GM21390 (cell line): Measurements from ENCODE around the gene AFG3L2.

Experiments used
- ATAC-seq: cut with Tn5 transposase; IDR thresholded peaks from one replicate; pipeline ENCODE4 v1.9.1; 2021; ENCODE audit not compliant: unreplicated experiment

The AFG3L2 gene

DNA sequence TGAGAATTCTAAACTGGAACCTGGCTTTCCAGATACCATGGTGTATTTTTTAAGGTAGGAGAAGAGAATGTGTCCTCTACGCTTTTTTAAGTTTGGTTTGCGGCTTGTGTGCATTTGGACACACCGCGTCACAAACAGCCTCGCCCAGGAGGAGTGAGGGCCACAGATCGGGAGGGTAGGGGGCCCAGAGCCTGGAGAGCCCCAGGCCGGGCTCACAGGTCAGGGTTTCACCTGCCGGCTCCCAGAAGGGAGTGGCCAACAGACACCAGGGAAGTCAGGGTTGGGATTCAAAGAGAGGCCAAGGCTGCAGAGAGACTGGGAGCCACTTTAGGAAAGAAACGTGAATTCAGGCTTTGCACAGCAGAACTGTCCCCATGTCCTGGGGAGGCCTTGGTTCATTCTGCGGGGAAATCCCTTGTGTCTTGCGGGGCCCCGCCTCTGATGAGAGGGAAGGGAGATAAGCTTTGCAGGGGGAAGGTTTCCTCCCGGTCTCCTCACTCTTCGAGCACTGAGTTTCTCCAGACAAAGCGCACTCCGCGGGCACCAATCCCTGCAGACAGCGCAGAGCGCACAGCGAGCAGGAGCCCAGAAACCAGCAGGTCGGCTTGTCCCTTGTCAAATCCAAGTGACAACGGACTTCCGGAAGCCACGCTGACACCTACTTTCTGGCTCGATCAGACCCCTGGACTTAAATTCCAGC, 70.9 kb downstream of the AFG3L2 start:
- ATAC-seq = no peak

DNA sequence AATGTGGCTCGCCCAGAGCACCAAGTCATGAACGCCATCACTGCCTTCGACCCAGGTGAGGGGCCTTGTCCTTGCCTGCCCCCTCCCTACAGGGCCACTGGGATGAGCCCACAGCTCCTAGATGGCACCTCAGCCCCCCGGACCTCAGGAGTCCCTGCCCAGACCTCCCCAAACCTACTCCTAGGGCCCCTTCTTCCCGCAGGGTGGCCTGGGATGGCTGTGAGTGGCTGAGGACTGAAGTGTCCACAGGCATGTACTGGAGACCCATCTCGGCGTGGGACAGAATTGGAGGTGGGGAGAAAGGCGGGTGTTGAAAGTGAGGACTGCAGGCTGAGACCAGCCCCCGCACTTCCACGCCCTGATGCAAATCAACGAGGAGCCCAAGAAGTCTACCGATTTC, 71.8 kb downstream of the AFG3L2 start:
- ATAC-seq = no peak

DNA sequence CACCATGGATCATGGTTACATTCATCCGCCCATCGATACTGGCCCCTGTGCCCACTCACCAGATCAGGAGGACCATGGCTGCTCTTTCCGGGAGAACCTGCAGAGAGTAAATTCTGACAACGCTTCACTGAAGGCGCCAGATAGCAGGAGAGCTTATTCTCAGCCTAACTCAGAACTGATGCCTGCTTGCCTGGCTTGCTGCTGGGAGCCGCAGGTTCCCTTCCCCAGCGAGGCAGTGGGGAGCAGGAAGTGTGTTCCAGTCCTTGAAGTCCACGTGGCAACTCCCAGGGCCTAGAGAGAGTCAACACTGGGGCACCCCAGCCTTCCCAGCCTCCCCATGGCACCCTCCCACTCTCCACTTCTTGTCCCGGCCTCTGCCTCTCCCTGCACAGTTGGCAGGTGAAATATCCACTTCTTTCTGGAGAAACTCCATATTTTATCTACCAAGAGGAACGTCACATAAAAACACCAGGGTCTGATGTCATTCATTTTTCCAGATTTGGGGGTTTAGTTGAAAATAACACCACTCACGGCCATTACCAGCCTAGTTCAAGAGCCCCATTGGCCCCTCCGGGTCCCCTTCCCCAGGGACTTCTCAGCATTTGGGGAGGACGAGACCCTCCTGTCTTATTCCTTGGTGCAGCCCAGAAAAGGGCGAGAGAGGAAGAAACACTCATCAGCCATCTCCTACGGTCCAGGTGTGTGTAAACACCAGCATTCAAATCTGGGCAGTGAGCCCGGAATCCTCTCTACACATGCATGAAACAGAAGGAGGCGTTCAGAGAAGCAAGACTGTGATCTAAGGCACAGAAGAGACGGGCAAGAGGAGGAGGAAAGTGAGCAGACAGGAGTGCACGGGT, 72.4 kb downstream of the AFG3L2 start:
- ATAC-seq = no peak

DNA sequence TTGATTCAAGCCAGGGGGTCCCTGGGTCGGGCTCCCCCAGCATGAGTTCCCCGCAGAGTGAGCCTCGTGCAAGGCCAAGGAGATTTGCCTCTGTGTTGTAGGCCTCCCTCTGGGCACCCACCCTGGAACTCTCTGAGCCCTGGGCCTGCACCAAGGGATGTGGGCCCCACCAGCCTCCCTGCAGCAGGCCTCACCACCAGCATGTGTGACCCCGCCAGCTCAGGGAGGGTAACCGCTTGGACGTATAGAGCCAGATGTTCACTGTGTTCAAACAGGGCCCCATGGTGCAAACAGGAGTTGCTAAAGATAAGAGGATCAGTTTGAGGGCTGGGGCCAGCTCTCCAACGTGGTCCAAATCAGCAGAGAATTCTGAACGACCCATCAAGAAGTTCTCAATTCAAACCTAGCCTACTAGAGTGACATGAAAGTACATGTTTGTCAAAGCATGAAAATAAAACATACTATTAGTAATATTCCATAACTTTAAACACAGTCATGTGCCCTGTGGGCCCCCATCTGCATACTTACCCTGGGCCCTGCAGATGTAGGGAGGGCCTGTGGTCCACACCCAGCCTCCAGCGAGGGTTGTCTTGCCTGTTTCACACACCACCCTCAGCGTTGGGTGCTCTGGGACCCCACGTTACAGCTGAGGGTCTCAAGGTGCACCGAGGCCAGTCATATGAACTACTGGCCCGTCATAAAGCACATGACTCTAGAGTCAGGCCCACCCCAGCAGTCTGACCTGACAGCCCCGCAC, 74.5 kb downstream of the AFG3L2 start:
- no peak for ATAC-seq

DNA sequence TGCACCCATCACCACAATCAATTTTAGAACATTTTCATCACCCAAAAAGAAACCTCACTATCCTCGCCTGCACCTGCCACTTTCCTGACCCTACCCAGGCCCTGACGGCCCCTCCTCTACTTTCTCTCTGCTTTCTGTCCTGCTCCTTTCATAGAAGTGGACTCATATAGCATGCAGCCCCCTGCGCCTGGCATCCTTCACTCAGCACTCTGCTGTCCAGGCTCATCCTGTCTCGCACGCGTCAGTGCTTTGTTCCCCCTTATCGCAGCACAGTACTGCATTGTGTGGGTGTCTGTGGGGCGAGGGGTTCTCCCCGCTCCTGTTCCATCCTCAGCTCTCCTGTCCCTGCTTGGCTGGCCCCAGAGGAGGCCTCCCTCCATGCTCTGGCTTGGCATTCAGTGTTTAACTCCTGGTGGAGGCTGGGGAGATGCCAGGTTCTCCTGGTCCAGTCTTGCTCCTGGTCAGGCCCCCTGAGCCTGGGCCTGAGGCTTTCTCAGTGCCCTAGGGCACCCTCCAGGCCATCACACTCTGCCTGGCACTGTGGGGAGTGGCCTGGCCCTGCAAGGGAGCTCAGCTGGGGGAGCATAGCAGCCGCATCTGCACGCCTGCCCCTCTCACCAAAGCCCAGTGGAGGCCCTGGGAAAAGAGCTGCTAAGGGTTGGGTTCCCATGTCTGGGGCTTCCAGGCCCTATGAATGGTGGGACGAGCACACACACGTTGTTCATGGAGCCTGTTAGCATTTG, 75.6 kb downstream of the AFG3L2 start:
- ATAC-seq = no peak

DNA sequence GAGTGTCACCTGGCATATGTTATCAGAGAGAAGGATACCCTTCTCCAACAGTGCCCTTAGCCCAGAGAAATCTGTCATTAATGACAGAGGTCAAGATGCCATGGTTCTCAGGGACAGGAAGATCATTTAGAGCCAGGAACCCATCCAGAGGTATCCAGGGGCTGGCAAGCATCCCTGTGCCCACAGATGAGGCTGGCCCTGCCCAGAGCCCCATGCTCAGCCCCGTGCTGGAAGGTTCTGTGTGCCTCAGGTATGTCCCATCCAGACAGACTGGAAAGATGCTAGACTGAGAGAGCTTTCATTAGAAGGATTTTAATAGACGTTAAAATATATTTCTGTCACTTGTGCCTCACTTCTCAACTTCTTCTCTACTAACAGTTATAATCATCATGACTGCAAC, 77.2 kb downstream of the AFG3L2 start:
- ATAC-seq = no peak

DNA sequence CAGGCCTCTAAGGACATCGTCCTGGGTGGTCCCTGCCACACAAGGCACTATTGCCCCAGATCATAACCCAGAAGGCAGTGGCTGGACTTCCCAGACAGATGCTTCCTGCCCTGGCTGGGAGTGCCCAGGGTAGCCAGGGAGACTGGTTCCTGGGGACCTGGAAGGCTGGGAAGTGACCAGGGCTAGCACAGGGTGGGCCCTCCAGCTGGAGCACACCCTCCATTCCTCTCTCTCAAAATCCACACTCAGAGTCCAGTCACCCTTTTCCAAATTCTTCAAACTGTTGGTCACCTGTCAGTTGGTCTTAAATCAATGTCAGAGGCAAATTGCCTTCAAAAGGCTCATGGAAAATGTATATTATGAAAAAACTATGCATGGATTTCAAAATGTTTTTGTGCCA, 80.6 kb downstream of the AFG3L2 start:
- no peak for ATAC-seq

DNA sequence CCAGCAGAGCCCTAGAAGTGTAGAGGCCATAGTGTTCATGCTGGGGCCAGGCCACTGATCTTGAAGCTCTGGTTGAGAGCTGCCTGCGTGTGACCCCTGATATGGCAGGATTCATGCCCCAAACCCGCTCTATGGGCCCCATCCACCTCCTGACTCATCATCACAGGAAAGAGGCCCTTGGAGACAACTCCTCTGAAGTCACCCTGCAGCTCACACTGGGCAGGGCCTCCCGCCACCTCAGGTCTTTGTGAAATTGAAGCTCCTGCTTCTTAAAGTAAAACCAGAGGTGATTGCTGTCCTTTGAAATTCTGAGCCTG, 81.0 kb downstream of the AFG3L2 start:
- no peak for ATAC-seq

DNA sequence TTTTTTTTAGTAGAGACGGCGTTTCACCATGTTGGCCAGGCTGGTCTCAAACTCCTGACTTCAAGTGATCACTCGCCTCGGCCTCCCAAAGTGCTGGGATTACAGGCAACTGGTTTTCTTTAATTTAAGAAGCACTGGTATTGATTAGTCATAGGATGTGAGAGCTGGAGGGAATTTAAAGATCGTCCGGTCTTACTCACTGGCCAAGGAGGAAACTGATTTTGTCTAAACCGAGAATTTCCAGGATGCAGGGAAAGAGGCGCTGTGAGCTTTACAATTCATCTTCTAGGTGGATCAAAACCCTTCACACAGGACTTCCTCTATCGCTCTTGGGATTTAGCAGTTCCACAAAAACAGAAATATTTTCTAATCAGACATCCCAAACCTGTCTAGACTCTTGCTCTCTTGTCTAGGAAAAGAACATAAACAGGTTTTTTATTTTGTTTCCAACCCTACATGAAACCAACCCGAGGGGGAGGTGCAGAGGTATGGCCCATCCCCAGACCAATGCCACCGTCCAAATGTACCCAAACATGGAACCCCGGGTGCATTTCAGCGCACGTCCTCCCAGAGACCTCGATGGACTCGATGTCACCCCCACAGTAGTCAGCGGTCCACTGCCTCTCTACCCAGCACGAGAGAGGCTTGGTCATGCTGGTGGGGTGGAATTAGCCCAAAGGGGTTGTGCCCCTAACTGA, 81.5 kb downstream of the AFG3L2 start:
- no peak for ATAC-seq

DNA sequence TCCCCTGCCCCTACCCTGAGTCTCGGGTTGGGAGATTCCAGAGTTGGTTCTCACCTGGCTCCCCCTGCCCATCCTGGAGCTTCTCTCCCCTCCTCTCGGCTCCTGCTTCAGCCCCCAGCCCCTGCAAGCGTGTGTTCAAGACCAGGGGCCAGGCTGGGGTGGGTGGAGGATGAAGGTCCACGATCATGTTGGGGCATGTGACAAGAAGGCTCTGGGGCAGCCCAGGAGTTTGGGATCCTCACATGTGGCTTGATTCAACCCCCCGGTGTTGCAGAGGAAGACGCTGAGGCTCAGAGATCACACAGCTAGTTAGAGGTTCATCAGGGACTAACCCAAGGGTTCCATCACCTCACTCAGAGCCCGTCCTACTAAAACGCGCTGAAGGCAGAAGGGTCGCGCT, 83.2 kb downstream of the AFG3L2 start:
- no peak for ATAC-seq

DNA sequence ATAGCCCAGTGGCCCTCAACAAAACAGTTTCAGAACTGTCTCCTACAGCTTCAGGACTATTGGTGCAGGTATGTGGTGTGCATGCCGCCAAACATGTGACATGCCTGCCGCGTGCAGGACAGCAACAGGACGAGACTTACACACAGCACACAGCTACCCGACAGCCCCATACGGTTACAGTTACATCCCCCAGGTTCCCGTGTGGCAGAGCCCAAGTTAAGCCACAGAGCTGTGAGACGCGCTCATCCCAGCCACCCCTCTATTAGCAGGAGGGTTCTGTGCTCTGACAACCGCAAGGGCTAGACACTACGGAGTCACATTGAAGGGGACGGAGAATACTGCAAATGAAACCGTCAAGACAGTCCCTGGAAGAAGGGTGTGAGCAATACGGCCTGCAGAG, 85.3 kb downstream of the AFG3L2 start:
- ATAC-seq = no peak

DNA sequence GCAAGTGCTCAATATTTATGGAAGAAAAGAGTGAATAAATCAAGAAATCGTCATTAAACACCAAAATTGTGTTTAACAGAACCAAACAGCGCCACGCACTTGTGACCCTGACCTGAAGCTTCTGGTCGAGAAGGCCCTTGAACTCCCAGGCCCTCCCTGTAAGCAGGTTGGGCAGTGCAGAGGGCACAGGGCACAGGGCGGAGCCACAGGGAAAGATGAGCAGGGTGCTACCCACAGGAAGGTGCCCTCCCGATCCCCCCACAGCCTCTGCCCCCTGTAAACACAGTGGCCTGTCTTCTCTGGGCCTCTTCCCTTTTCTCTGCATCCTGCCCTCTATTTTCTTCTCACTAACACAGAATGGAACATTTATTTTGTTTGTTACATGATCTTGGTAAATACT, 85.9 kb downstream of the AFG3L2 start:
- no peak for ATAC-seq

DNA sequence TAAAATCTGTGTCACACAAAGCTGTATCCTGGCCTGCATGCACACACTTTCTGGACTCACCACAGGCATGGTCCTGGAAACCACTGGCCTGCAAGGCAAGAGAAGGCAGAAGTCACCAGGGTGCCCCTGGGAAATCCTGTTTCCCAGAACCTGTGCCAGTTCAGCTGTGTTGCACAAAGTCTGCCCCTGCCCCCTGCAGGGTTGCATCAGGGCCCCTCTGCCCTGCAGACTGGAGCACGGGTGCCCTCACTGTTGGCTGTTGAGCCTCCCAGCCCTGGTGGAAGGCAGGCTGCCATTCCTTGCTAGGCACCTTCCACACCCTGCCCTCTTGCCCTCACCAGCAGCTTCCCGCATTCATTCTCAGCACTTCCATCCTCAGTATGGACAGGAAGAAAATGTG, 86.9 kb downstream of the AFG3L2 start:
- ATAC-seq = no peak

DNA sequence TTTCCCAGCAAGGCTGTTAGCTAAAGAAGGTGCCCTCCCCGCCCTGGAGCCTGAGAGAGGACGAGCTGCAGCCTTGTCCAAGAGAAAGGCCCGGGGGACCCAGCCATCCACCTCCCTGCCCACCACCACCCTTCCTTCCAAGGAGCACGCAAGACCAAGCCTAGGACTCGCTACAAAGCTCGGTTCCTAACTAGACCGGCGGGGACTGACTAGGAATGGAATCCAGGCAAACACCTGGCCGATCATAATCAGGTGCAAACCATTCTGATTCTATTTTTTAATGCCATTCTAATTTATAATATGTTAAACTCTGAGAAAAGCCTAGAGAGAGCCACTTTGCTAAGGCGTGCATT, 88.6 kb downstream of the AFG3L2 start:
- no peak for ATAC-seq

DNA sequence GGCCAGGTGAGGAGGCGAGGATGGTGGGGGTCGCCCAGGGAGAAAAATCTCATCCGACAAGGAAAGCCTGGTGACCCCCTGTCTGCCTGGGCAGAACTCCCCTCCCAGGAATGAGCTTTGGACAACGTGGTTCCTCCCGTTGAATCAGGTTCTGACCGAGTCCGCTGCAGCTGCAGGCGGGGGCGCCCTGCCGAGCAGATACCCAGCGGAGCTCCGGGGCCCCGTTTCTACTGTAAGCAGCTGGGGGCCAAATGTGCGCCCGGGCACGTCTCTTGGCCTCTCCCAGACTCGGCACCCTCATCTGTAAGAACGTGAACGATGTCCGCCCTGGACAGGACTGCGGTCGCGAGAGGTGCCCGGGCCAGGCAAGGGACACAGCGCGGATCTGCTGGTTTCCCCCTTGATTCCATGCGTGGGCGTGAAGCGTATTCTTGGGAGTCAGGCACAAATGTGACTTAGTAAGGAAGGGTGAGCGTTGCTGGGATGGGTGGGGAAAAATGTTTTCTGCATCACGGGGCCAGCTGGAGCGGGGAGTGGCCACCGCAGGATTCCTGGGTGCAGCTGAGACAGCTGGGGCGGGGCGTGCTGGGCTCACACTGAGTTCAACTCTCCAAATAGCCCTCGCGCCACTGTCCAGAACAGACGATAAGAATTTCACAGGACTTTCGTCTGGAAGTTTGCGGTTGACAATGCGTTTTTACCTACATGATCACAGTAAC, 89.2 kb downstream of the AFG3L2 start:
- no peak for ATAC-seq

DNA sequence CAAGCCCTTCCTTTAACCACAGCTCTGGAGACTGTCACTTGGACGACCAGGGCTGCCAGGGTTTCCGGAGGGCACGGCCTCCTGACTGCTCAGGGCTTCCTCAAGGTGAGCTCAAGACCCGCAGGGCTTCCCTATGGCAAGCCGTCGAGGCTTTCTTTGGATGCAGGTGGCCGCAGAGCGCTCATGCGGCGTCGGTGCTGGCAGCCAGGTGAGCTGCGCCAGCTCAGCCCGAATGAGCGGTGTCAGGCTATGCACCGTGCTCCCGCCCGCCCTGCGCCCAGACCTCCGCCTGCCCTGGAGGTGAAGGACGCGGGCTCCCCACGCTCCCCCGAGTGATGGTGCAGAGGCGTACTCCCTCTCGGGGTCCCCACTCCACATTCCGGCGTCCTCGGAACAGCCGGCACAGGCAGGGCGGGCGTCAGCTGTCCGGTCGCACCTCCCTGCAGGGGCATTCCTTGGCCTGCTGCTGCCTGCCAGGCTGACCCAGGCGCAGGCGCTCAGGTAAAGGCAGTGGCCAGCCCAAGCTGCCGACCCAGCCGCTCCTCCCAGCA, 89.8 kb downstream of the AFG3L2 start:
- no peak for ATAC-seq

DNA sequence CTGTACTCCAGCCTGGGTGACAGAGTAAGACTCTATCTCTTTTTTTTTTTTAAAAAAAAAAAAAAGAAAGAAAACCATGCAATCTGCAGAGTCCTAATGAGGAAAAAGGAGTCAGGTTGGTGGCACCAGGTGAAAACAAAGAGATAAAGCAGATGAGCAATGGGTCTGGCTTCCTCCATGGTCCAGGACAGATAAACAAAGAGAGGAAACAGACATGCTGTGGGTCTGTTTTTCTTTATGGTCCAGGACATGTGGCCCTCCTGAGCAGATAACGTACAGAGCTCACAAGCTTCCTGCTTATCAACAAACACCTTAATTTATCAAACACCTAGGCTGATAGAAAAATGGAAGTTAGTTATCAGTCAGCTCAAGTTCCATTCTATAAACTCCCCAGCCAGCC, 93.4 kb downstream of the AFG3L2 start:
- no peak for ATAC-seq

DNA sequence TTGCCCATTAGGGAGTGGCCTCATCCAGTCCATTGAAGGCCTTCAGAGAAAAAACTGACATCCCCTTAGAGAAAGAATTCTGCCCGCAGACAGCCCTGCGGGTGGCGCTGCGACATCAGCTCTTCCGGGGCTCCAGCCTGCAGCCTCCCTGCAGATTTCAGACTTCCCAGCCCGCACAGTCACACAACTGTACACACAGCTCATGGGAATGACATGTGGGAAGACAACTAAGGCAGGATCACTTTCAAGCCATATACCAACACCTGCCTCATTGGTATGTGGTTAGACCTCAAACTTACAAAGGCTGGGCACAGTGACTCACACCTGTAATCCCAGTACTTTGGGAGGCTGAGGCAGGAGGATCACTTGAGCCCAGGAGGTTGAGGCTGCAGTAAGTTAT, 93.8 kb downstream of the AFG3L2 start:
- no peak for ATAC-seq

DNA sequence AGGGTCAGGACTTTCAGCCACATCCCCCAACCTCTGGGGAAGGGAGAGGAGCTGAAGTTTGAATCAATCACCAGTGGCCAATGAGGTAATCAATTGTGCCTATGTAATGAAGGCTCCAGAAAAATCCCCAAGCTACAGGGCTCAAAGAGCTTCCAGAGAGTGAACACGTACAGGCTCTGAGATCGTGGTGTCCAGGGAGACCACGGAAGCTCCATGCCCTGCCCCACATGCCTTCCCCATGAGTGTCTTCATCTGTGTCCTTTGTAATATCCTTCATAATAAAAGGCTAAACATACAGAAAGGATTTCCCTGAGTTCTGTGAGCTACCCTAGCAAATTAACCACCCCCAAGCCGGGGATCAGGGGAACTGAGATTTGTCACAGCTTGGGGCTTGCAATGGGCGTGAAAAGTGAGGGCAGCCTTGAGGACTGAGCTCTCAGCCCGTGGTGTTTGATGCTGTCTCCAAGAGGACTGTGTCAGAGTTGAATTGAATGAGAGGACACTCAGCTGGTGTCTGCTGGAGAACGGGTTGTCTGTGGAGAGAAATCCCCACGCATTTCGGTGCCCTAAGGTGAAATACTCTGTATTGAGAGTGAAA, 94.5 kb downstream of the AFG3L2 start:
- ATAC-seq = no peak

DNA sequence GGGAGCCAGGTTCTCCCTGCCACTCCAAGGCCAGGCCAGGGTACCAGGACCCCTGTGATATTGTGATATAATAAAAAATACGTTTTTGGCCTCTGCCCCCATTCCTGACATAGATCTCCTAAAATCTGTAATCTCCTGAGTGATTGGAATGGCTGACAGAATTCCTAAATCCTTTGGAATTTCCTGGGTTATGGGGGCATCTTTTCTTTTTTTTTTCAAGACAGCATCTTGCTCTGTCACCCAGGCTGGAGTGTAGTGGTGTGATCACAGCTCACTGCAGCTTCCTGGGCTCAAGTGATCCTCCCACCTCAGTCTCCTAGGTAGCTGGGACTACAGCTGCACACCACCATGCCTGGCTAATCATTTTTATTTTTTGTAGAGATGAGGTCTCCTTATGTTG, 95.2 kb downstream of the AFG3L2 start:
- no peak for ATAC-seq
